Muscle layer of duodenum (tissue), 2 donors: ENCODE measurements around the gene NCS1.

Experiments used
- H3K27ac ChIP-seq: one replicate; pipeline ENCODE4 v1.7.0; 2013; ENCODE audit warnings: mild to moderate bottlenecking, low read length
- H3K27me3 ChIP-seq: one replicate; pipeline ENCODE4 v1.7.0; 2013; ENCODE audit warnings: low read depth, mild to moderate bottlenecking, control low read depth, low read length
- H3K36me3 ChIP-seq, 2 donors: one replicate each; pipeline ENCODE4 v1.7.0; 2013; ENCODE audit warnings: low read length in 2 of 2, control low read depth in 1 of 2, mild to moderate bottlenecking in 1 of 2; ENCODE audit not compliant: insufficient read depth in 2 of 2, control insufficient read depth in 1 of 2
- H3K4me1 ChIP-seq, 2 donors: one replicate each; pipeline ENCODE4 v1.7.0; 2013; ENCODE audit warnings: low read length in 2 of 2, mild to moderate bottlenecking in 2 of 2, control low read depth in 1 of 2, moderate library complexity in 1 of 2; ENCODE audit not compliant: insufficient read depth in 2 of 2, control insufficient read depth in 1 of 2
- H3K4me3 ChIP-seq, 2 donors: one replicate each; pipeline ENCODE4 v1.7.0; 2013; ENCODE audit warnings: low read length in 2 of 2, low read depth in 1 of 2, mild to moderate bottlenecking in 1 of 2
- H3K9me3 ChIP-seq, 2 donors: one replicate each; pipeline ENCODE4 v1.7.0; 2013; ENCODE audit warnings: low read length in 2 of 2, control low read depth in 1 of 2, mild to moderate bottlenecking in 1 of 2; ENCODE audit not compliant: control insufficient read depth in 1 of 2
- donor health status: healthy.

NCS1 gene

GRCh38 chr9:130187523-130187846 is 15.3 kb downstream of the NCS1 start:
- no peaks in the 10 kb centered on the region for H3K9me3 ChIP-seq
- peak overlapping the region; percentile 61 for H3K27ac ChIP-seq
- peaks cover 2 to 54% of the 10 kb centered on the region in 2 donors for H3K4me1 ChIP-seq
- H3K27me3 ChIP-seq: no peaks in the 10 kb centered on the region
- no peaks in the 10 kb centered on the region for H3K36me3 ChIP-seq
- H3K4me3 ChIP-seq: peak overlapping the region; percentile 30 to 37

GRCh38 chr9:130188860-130189481 is 16.8 kb downstream of the NCS1 start:
- Histone ChIP-seq H3K27ac (no peak overlapping the region), H3K4me3 (no peak overlapping the region), H3K27me3 (no peaks in the 10 kb centered on the region), H3K36me3 (no peaks in the 10 kb centered on the region), H3K9me3 (no peaks in the 10 kb centered on the region), H3K4me1 (peaks cover 0 to 54% of the 10 kb centered on the region in 2 donors)

- Histone ChIP-seq H3K9me3 (no peaks in the 10 kb centered on the region), H3K36me3 (no peaks in the 10 kb centered on the region), H3K4me3 (no peak overlapping the region), H3K27me3 (no peaks in the 10 kb centered on the region), H3K27ac (no peak overlapping the region), H3K4me1 (peaks cover 0 to 59% of the 10 kb centered on the region in 2 donors)
Observed at GRCh38 chr9:130189840-130190239, 17.6 kb downstream of the NCS1 start.

DNA sequence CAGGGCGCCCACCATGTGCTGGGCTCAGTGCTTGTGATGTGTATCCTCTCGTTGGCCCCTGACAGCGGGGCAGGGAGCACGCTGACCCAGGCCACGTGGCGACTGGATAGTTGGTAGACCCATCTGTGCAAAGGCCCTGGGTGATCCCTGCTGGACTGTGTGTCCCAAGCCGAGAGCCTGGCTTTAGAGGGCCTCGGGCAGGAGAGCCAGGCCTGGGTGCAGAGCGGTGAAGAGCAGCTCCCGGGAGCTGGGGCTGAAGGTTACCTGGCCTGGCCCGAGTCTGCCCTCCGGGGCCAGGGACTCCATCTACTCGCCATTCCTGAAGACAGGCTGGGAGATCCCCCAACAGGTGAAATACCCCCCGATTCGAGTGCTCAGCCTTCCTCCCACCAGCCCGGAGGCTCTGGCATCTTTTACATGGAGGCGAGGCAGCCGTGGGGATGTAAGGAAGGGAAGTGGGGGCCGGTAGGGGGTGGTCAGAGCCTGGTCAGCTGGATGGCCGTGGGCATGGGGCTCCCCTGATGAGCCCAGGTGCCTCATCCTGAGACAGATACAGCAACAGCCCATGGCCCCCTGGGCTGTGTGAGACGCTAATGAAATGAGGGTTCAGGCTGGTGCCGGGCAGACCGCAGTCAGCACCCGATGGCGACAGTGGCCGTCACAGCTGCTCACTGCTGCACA is 19.0 kb downstream of the NCS1 start:
- H3K9me3 ChIP-seq: no peaks in the 10 kb centered on the region
- H3K4me1 ChIP-seq: peaks cover 0 to 65% of the 10 kb centered on the region in 2 donors
- H3K4me3 ChIP-seq: no peak overlapping the region
- no peaks in the 10 kb centered on the region for H3K36me3 ChIP-seq
- no peaks in the 10 kb centered on the region for H3K27me3 ChIP-seq
- no peak overlapping the region for H3K27ac ChIP-seq

DNA sequence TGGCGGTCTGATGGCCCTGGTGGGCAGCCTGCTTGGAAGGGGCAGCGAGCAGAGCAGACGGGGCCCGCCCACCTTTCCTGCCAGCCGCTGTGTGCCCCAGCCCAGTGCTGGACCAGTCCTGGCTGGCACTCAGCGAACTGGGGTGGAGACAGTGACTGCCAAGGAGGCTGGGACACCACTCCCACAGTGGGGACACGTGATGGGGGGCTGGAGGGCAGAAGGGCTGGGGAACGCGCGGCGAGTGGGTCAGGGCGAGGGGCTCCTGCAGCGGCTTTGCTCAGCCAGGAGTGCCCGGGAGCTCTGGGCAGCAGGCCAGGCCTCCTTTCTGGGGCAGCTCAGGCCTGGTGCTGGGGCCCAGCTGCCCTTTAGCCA is 19.5 kb downstream of the NCS1 start:
- H3K27ac ChIP-seq: no peak overlapping the region
- no peaks in the 10 kb centered on the region for H3K36me3 ChIP-seq
- H3K27me3 ChIP-seq: no peaks in the 10 kb centered on the region
- H3K4me1 ChIP-seq: peaks cover 0 to 62% of the 10 kb centered on the region in 2 donors
- H3K4me3 ChIP-seq: no peak overlapping the region
- no peaks in the 10 kb centered on the region for H3K9me3 ChIP-seq

DNA sequence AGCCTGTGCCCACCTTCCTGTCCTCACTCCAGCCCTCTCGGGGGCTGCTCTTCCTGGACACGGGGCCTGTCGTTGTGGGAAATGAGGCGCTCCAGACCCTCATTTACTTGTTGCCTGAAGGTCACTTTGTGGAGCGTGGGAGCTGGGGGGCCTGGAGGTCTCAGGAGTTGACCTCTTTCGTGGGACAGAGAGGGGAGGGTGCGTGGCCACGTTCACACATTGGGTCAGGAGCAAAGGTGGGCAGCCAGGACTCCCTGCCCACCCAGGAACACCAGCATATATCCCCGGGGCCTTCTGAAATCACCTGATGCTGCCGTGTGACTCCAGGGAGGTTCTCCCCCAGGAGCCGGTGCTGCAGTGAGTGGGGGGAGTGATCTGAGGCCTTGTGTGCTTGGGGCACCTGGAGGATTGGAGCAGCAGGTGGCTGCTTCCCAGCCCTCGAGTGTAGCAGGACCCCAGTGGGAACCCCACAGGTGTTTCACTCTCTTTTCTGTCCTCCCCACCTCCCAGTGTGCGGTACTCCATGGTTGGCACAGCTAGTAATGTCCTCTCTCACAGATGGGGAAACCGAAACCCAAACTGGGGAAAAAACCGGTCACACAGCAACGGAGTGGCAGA is 20.3 kb downstream of the NCS1 start:
- Histone ChIP-seq H3K27me3 (no peaks in the 10 kb centered on the region), H3K4me3 (peak overlapping the region in 1 of 2 donors; percentile 4), H3K4me1 (peaks cover 0 to 60% of the 10 kb centered on the region in 2 donors), H3K9me3 (no peaks in the 10 kb centered on the region), H3K27ac (peak overlapping the region; percentile 16), H3K36me3 (no peaks in the 10 kb centered on the region)

DNA sequence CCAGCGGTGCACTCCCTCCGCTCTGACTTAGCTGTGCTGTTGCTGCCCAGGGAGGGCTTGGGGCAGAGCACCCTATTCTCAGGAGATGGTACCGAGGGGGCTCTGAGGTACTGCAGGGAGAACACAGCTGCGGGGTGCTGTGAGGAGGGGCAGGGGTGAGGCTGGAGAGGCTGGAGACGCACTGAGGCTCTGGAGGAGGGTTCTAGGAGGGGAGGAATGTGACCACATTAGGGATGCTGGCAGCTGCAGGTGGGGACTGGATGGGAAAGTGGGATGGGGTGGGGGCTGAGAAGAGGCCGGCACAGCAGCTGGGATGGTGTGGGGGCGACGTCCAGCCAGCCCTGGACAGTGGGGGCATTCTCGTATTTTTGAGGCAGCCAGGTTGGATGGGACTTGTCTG is 20.9 kb downstream of the NCS1 start:
- no peaks in the 10 kb centered on the region for H3K27me3 ChIP-seq
- H3K36me3 ChIP-seq: no peaks in the 10 kb centered on the region
- H3K27ac ChIP-seq: no peak overlapping the region
- peak overlapping the region in 1 of 2 donors; percentile 4 for H3K4me3 ChIP-seq
- H3K4me1 ChIP-seq: peaks cover 0 to 60% of the 10 kb centered on the region in 2 donors
- no peaks in the 10 kb centered on the region for H3K9me3 ChIP-seq

DNA sequence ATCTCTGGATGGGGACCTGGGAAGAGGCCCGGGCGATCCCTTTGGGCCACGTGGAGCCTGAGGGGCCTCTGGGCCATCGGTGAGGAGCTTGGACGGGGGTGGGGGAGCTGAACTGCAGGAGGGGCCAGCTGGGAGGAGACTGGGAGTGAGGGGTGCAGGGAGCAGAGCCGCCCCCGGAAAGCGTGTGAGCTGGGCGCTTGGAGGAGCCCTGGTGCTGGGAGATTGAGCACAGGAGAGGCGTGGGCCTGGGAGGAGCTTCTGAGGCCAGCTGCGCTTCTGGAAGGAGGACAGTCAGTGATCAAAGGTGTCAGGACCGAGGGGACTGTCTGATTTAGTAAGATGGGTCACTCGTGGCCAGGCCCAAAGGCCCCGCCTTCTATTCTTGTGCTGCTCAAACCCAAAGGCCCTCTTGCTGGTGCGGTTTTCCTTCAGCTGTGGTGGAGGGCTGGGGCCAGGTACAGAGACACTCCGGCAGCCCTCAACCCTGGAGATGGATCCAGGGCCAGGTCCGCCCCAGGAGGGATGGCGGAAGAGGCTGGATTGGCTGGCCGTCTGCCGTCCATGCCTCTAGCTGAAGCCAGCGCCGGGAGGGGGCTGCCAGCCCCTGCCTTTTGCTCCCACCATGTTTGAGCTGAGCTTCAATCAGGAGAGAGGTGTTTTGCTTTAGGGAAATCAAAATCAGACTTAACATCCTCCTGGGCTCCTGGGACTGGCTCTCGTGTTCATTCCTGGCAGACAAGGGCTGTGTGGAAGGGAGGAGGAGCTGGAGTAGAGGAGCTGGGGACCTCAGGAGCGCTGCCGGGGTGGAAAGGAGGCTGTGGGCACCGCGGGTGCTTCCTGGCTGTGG is 21.6 kb downstream of the NCS1 start:
- peaks cover 0 to 65% of the 10 kb centered on the region in 2 donors for H3K4me1 ChIP-seq
- H3K36me3 ChIP-seq: no peaks in the 10 kb centered on the region
- peak overlapping the region in 1 of 2 donors; percentile 4 for H3K4me3 ChIP-seq
- H3K9me3 ChIP-seq: no peaks in the 10 kb centered on the region
- no peaks in the 10 kb centered on the region for H3K27me3 ChIP-seq
- H3K27ac ChIP-seq: no peak overlapping the region

DNA sequence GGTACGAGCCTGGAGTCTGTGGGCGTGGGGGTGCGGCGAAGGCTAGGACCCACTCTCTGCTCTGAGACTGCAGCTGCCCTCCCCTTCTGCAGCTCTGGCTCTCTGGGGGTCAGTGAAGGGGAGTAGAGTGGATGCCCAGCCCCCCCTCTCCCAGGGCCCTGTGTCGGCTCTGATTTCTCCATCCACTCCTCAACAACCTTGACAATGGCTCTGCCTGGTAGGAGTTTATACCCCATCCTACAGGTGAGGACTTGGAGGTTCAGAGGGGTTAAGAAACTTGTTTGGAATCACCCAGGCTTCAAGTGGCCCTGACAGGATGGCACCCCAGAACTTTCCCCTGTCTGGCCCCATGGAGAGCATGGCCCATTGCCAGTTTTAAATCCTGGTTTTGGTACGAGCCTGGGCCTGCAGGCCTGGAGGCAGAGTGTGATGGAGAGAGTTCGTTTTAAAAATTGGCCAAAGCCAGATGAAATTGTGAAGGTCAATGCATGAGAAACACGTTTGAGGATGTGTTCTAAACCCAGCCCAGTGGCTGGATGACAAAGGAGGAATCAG is 22.3 kb downstream of the NCS1 start:
- Histone ChIP-seq H3K4me1 (peaks cover 0 to 69% of the 10 kb centered on the region in 2 donors), H3K27ac (no peak overlapping the region), H3K4me3 (peak overlapping the region in 1 of 2 donors; percentile 4), H3K27me3 (no peaks in the 10 kb centered on the region), H3K36me3 (no peaks in the 10 kb centered on the region), H3K9me3 (no peaks in the 10 kb centered on the region)

- no peaks in the 10 kb centered on the region for H3K27me3 ChIP-seq
- no peak overlapping the region for H3K4me3 ChIP-seq
- peaks cover 4 to 79% of the 10 kb centered on the region in 2 donors for H3K4me1 ChIP-seq
- no peak overlapping the region for H3K27ac ChIP-seq
- no peaks in the 10 kb centered on the region for H3K36me3 ChIP-seq
- no peaks in the 10 kb centered on the region for H3K9me3 ChIP-seq
Observed at GRCh38 chr9:130195638-130196037, 23.4 kb downstream of the NCS1 start.

GRCh38 chr9:130196643-130197042 is 24.4 kb downstream of the NCS1 start:
- Histone ChIP-seq H3K27me3 (no peaks in the 10 kb centered on the region), H3K4me1 (peaks cover 4 to 76% of the 10 kb centered on the region in 2 donors), H3K4me3 (no peak overlapping the region), H3K36me3 (no peaks in the 10 kb centered on the region), H3K9me3 (no peaks in the 10 kb centered on the region), H3K27ac (no peak overlapping the region)
